ENCODE measurements around the gene NBPF1.
"Not testable (repeated sequence)": the region's sequence is repeated elsewhere in the genome, so short reads cannot be mapped to it uniquely, and the experiment has no call there.

NBPF1 gene

DNA sequence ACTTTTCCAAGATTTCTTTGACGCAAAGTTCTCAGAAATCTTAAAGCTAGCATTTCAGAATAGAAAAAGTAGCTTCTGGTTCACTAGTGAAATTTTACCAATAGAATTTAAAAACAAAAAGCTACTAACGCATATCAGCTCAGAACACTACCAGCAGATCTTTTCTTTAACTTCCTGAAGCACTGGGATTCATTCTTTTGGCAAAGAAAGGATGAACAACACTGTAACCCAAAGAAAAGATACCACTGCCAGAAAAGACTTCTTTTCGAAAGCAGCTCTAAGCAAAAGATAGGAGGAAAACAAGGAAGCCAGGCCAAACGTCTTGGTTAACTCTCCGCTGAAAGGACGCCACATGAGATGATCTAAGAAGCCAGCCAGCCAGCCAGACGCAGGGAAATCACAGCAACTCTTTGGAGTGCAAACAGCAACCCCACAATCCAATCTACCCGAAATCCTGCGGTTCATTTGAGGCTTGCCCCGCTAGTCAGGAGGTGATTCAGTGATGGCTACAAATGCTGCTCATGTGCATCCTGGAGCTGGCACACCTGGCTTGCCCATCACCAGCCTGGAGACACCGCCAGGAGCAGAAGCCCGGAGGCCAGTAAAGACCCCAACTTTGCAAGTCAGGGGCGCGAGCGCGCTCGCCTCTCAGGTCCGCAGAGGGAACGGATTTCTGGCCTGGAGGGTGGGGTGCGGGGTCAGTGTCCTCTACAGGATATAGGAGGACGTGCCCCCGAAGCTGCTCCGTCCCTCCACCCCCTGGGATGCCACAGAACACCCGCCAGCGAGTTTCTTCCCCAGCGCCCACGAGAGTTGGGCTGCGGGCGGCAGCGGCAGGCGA lies 812 bp downstream of the NBPF1 start:
- ChIA-PET CTCF (interaction anchor here (0.9 to 7.4 kb wide), 9 partner anchors 9 to 87 kb away, joined by 3 to 71 read pairs (median 4); no protein-coding TSS in a partner anchor), POLR2A (interaction anchor here (1.4 kb wide), 2 partner anchors 10 to 12 kb away, joined by 3 read pairs; no protein-coding TSS in a partner anchor)
- TF ChIP-seq, protein P1, sequence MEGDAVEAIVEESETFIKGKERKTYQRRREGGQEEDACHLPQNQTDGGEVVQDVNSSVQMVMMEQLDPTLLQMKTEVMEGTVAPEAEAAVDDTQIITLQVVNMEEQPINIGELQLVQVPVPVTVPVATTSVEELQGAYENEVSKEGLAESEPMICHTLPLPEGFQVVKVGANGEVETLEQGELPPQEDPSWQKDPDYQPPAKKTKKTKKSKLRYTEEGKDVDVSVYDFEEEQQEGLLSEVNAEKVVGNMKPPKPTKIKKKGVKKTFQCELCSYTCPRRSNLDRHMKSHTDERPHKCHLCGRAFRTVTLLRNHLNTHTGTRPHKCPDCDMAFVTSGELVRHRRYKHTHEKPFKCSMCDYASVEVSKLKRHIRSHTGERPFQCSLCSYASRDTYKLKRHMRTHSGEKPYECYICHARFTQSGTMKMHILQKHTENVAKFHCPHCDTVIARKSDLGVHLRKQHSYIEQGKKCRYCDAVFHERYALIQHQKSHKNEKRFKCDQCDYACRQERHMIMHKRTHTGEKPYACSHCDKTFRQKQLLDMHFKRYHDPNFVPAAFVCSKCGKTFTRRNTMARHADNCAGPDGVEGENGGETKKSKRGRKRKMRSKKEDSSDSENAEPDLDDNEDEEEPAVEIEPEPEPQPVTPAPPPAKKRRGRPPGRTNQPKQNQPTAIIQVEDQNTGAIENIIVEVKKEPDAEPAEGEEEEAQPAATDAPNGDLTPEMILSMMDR (IDR thresholded peaks at IDR 0.05; ENCODE audit: insufficient read depth, low read length, missing control alignments) = no peak
- peak overlapping the region; percentile 84 for H3K4me3 ChIP-seq (ENCODE audit: low read depth, low read length)
- peak; percentile 72 for DNase-seq (ENCODE audit: low read depth, low spot score)

- H3K4me3 ChIP-seq (ENCODE audit: low read depth, low read length) = peak overlapping the region; percentile 84
- DNase-seq (ENCODE audit: low read depth, low spot score); POLR2A ChIA-PET: not testable (repeated sequence)
- CTCF ChIA-PET = interaction anchor here (0.9 to 7.4 kb wide), 5 partner anchors 9 to 97 kb away, joined by 3 to 71 read pairs (median 4); no protein-coding TSS in a partner anchor
Observed at GRCh38 chr1:16611981-16612331, 1.4 kb downstream of the NBPF1 start.

DNA sequence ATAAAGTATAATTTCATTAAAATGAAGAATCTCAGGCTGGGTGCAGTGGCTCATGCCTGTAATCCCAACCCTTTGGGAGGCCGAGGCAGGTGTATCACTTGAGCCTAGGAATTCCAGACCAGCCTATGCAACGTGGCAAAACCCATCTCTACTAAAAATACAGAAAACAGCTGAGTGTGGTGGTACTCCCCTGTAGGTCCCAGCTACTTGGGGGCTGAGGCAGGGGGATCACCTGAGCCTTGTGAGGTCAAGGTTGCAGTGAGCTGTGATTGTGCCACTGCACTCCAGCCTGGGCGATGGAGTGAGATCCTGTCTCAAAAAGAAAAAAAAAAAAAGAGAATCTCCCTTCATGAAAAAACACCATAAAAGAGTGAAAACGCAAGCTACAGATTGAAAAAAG lies 2.2 kb downstream of the NBPF1 start:
- not testable (repeated sequence) for DNase-seq (ENCODE audit: low read depth, low spot score)

DNA sequence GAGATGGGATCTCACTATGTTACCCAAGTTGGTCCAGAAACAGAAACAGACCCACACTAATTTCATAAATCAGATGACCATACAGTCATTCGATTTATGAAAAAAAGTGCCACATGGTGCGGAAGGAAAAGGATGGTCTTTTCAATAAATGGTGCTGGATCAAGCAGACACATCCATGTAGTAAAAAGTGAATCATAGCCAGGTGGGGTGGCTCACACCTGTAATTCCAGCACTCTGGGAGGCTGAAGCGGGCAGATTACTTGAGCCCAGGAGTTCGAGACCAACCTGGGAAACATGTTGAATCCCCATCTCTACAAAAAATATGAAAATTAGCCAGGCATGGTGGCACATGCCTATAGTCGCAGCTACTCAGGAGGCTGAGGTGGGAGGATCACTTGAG lies 2.8 kb downstream of the NBPF1 start:
- POLR2A ChIA-PET; H3K4me3 ChIP-seq (ENCODE audit: low read depth, low read length): not testable (repeated sequence)
- CTCF ChIA-PET = interaction anchor here (0.6 to 7.4 kb wide), 3 partner anchors 11 to 477 kb away, joined by 3 to 71 read pairs (median 7); no protein-coding TSS in a partner anchor

More for the DNA sequence above, 2.2 kb downstream of the NBPF1 start:
- POLR2A ChIA-PET; H3K4me3 ChIP-seq (ENCODE audit: low read depth, low read length): not testable (repeated sequence)
- CTCF ChIA-PET = interaction anchor here (1.0 to 7.4 kb wide), 4 partner anchors 8 to 98 kb away, joined by 3 to 71 read pairs (median 10); no protein-coding TSS in a partner anchor

GRCh38 chr1:16609761-16610160 lies 3.6 kb downstream of the NBPF1 start:
- POLR2A ChIA-PET = interaction anchor here (2.1 kb wide), 1 partner anchor 11 kb away, joined by 5 read pairs; no protein-coding TSS in a partner anchor
- H3K4me3 ChIP-seq (ENCODE audit: low read depth, low read length); DNase-seq (ENCODE audit: low read depth, low spot score): not testable (repeated sequence)
- CTCF ChIA-PET = interaction anchor here (0.6 to 7.4 kb wide), 12 partner anchors 8 to 478 kb away, joined by 3 to 71 read pairs (median 4); no protein-coding TSS in a partner anchor

More for the DNA sequence above, 2.8 kb downstream of the NBPF1 start:
- DNase-seq (ENCODE audit: low read depth, low spot score) = not testable (repeated sequence)

GRCh38 chr1:16608838-16609560 lies 4.4 kb downstream of the NBPF1 start:
- POLR2A ChIA-PET = interaction anchor here (2.1 kb wide), 1 partner anchor 12 kb away, joined by 5 read pairs; no protein-coding TSS in a partner anchor

GRCh38 chr1:16607853-16608815 lies 5.2 kb downstream of the NBPF1 start:
- H3K4me3 ChIP-seq (ENCODE audit: low read depth, low read length); DNase-seq (ENCODE audit: low read depth, low spot score): not testable (repeated sequence)
- ChIA-PET CTCF (interaction anchor here (0.8 to 7.4 kb wide), 7 partner anchors 8 to 101 kb away, joined by 3 to 71 read pairs (median 5); no protein-coding TSS in a partner anchor), POLR2A (interaction anchor here (2.1 kb wide), 1 partner anchor 13 kb away, joined by 5 read pairs; no protein-coding TSS in a partner anchor)

More at GRCh38 chr1:16608838-16609560, 4.4 kb downstream of the NBPF1 start:
- CTCF ChIA-PET = interaction anchor here (0.6 to 7.4 kb wide), 12 partner anchors 8 to 100 kb away, joined by 3 to 71 read pairs (median 4); no protein-coding TSS in a partner anchor
- no peak overlapping the region for H3K4me3 ChIP-seq (ENCODE audit: low read depth, low read length)
- TF ChIP-seq, protein P1 (IDR thresholded peaks at IDR 0.05; ENCODE audit: insufficient read depth, low read length, missing control alignments) = no peak
- no peak for DNase-seq (ENCODE audit: low read depth, low spot score)

- CTCF ChIA-PET = interaction anchor here (0.8 to 7.4 kb wide), 3 partner anchors 9 to 17 kb away, joined by 3 to 71 read pairs (median 5); no protein-coding TSS in a partner anchor
- TF ChIP-seq, protein P1 (IDR thresholded peaks at IDR 0.05; ENCODE audit: insufficient read depth, low read length, missing control alignments) = no peak
- no peak overlapping the region for H3K4me3 ChIP-seq (ENCODE audit: low read depth, low read length)
- no peak for DNase-seq (ENCODE audit: low read depth, low spot score)
- POLR2A ChIA-PET = interaction anchor here (2.1 kb wide), 1 partner anchor 14 kb away, joined by 5 read pairs; no protein-coding TSS in a partner anchor
Observed at GRCh38 chr1:16607433-16607851, 5.9 kb downstream of the NBPF1 start.

GRCh38 chr1:16606666-16607432 lies 6.5 kb downstream of the NBPF1 start:
- POLR2A ChIA-PET; CTCF ChIA-PET; H3K4me3 ChIP-seq (ENCODE audit: low read depth, low read length); DNase-seq (ENCODE audit: low read depth, low spot score): not testable (repeated sequence)

Data from AG04449 (cell line).